Chondrocyte (in vitro differentiated cells): ENCODE measurements around the gene CD164L2. TPM values are rescaled to one million over a fixed set of nuclear protein-coding genes. Genes with fewer than 3 reads are reported as not detected.

Source experiments
- DNase-seq: peaks from one replicate; pipeline ENCODE4 v3.0.0; 2021; ENCODE audit warnings: mixed read lengths, low spot score
- H3K27ac Mint-ChIP-seq: one replicate; pipeline ENCODE4 v1.8.0; 2021; ENCODE audit warnings: mild to moderate bottlenecking, moderate library complexity, mixed read lengths; ENCODE audit not compliant: unreplicated experiment
- H3K27me3 Mint-ChIP-seq: 2 replicates; pipeline ENCODE4 v1.8.0; 2021; ENCODE audit warnings: low read depth, mixed read lengths
- H3K36me3 Mint-ChIP-seq: 2 replicates; pipeline ENCODE4 v1.8.0; 2021; ENCODE audit warnings: low read depth, mixed read lengths
- H3K4me1 Mint-ChIP-seq: 2 replicates; pipeline ENCODE4 v1.8.0; 2021; ENCODE audit warnings: low read depth, mild to moderate bottlenecking, mixed read lengths
- H3K4me3 Mint-ChIP-seq: one replicate; pipeline ENCODE4 v1.8.0; 2021; ENCODE audit warnings: mild to moderate bottlenecking, moderate library complexity, mixed read lengths; ENCODE audit not compliant: unreplicated experiment
- H3K9me3 Mint-ChIP-seq: 2 replicates; pipeline ENCODE4 v1.8.0; 2021; ENCODE audit warnings: low read depth, mixed read lengths
- total RNA-seq: library from RNA; stranded (reverse); gene quantifications from 3 replicates; pipeline ENCODE4 v1.2.1, GENCODE V29; 2021
- TF ChIP-seq, protein P1 (sequence below): fragments of 200-600 bp; sonication (generic); IDR thresholded peaks from 2 replicates; pipeline ENCODE4 v1.5.0; 2021; ENCODE audit warnings: antibody characterized with exemption, mild to moderate bottlenecking, moderate library complexity

The CD164L2 gene
- total RNA-seq, 1 donor from 2014 or later = not detected

- Mint-ChIP-seq H3K27ac (no peak overlapping the region), H3K36me3 (no peaks in the 10 kb centered on the region), H3K9me3 (no peaks in the 10 kb centered on the region), H3K27me3 (no peaks in the 10 kb centered on the region), H3K4me3 (no peak overlapping the region), H3K4me1 (peaks cover 29% of the 10 kb centered on the region)
- no peak for DNase-seq
- TF ChIP-seq, protein P1, sequence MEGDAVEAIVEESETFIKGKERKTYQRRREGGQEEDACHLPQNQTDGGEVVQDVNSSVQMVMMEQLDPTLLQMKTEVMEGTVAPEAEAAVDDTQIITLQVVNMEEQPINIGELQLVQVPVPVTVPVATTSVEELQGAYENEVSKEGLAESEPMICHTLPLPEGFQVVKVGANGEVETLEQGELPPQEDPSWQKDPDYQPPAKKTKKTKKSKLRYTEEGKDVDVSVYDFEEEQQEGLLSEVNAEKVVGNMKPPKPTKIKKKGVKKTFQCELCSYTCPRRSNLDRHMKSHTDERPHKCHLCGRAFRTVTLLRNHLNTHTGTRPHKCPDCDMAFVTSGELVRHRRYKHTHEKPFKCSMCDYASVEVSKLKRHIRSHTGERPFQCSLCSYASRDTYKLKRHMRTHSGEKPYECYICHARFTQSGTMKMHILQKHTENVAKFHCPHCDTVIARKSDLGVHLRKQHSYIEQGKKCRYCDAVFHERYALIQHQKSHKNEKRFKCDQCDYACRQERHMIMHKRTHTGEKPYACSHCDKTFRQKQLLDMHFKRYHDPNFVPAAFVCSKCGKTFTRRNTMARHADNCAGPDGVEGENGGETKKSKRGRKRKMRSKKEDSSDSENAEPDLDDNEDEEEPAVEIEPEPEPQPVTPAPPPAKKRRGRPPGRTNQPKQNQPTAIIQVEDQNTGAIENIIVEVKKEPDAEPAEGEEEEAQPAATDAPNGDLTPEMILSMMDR = no peak
These were observed 40.7 kb downstream of the CD164L2 start for GRCh38 chr1:27342391-27342777.

DNA sequence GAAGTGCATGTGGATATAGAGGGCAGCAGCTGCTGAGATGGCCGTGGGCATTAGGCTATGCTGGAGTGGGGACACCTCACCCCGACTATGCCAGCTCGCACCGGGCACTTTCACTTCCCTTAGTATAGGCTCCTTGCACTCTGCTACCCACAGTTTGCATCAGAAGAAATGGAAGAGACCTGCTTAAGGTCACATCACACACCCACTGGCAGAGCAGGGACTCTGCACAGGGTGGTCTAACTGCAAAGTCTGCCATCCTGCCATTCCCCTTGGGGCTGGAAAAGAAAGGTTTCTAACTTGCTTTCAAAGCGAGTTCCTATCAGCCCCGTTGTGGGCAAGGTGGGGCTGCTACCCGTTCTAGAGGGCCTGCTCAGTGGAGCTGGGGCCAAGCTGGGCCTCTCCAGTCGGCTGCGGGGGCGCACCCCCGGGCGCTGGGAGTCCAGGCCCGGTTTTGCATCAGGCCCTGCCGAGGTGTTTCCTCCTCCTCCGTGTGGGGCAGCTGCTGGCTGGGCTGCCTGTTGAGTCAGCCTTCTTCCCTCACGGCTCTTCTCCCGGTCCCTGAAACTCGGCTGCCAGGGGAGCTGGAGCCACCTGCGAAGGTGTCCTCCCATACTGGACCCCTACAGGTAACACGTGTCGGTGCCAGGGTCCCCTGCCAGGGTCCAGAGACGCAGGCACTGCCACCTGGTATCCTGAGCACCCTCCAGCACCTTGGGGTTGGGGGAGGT is 41.4 kb downstream of the CD164L2 start, which contains the start of gene SYTL1:
Gene SYTL1 (plus strand): TSS at position 498 of the 728 bp plus-strand sequence. CDS start 3,313 bp downstream, outside the sequence.
- no peaks in the 10 kb centered on the region for H3K9me3 Mint-ChIP-seq
- H3K27me3 Mint-ChIP-seq = no peaks in the 10 kb centered on the region
- peaks cover 24% of the 10 kb centered on the region for H3K4me1 Mint-ChIP-seq
- TF ChIP-seq, protein P1 = no peak
- DNase-seq = no peak
- H3K36me3 Mint-ChIP-seq = no peaks in the 10 kb centered on the region
- peak within 1 kb of the TSS; percentile 74 for H3K27ac Mint-ChIP-seq
- H3K4me3 Mint-ChIP-seq = peak within 1 kb of the TSS; percentile 36

- peaks cover 5% of the 10 kb centered on the region for H3K36me3 Mint-ChIP-seq
- no peaks in the 10 kb centered on the region for H3K27me3 Mint-ChIP-seq
- TF ChIP-seq, protein P1 = no peak
- H3K9me3 Mint-ChIP-seq = no peaks in the 10 kb centered on the region
- no peak overlapping the region for H3K4me3 Mint-ChIP-seq
- DNase-seq = no peak
- no peak overlapping the region for H3K27ac Mint-ChIP-seq
- peaks cover 24% of the 10 kb centered on the region for H3K4me1 Mint-ChIP-seq
These were observed 43.9 kb downstream of the CD164L2 start for GRCh38 chr1:27339213-27339612.

DNA sequence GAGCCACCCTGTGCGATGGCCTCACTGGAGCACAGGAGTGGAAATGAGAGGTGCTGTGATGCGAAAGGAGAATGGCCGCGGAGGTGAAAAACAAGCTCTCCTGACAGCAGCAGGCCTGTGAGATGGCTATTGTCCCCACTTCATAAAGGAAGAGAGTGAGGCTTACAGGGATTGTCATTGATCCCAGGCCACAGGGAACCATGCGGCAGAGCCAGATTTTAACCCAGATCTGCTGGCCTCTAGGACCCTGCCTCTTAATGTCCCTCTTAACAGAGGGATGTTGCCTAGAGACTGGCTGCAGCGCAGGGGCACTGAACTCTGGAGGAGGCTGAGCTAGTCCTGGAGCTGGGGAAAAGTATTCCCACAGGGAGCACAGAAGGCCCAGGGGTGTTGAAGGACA is 44.4 kb downstream of the CD164L2 start:
- H3K36me3 Mint-ChIP-seq = peaks cover 7% of the 10 kb centered on the region
- peaks cover 24% of the 10 kb centered on the region for H3K4me1 Mint-ChIP-seq
- H3K27me3 Mint-ChIP-seq = no peaks in the 10 kb centered on the region
- DNase-seq = no peak
- H3K27ac Mint-ChIP-seq = no peak overlapping the region
- no peak overlapping the region for H3K4me3 Mint-ChIP-seq
- H3K9me3 Mint-ChIP-seq = no peaks in the 10 kb centered on the region
- TF ChIP-seq, protein P1 = no peak

- no peaks in the 10 kb centered on the region for H3K27me3 Mint-ChIP-seq
- H3K9me3 Mint-ChIP-seq = no peaks in the 10 kb centered on the region
- peaks cover 18% of the 10 kb centered on the region for H3K4me1 Mint-ChIP-seq
- H3K4me3 Mint-ChIP-seq = no peak overlapping the region
- TF ChIP-seq, protein P1 = no peak
- no peak for DNase-seq
- no peak overlapping the region for H3K27ac Mint-ChIP-seq
- H3K36me3 Mint-ChIP-seq = peaks cover 8% of the 10 kb centered on the region
These were observed 46.4 kb downstream of the CD164L2 start for GRCh38 chr1:27336756-27337155.
